ENCODE data around the gene ZNF365.
"Not testable (repeated sequence)": the region's sequence is repeated elsewhere in the genome, so short reads cannot be mapped to it uniquely, and the experiment has no call there.

The ZNF365 gene

DNA sequence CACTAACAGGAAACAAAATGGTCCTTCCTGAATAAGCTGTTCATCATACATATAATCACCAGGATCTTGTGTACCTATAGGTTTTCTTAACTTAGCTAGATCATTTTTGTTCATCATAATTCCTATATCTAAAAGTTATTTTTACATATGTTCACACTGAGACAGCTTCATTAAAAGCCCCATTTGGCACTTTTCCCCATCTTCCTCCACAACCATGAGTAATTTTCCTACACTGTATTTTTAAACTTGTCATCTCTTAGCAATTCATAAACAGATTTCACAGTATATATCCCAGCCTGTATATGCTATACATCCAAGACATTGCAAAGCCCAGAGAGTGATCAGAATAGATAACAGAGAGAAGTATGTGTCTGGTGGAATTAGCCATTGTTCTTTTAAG, 28.3 kb downstream of the ZNF365 start:
- no peak for DNase-seq
- no peaks in the 10 kb centered on the region for H3K27me3 ChIP-seq (ENCODE audit: insufficient read depth, low read length, poor library complexity)
- H3K79me2 ChIP-seq (ENCODE audit: insufficient read depth, low read length) = no peaks in the 10 kb centered on the region
- H3K9ac ChIP-seq (ENCODE audit: low read depth, low read length) = no peak overlapping the region
- H3K36me3 ChIP-seq (ENCODE audit: insufficient read depth, low read length) = no peaks in the 10 kb centered on the region
- H4K20me1 ChIP-seq (ENCODE audit: insufficient read depth, low read length) = no peaks in the 10 kb centered on the region
- no peak for ATAC-seq (ENCODE audit: insufficient read depth, low read depth)
- H3K9me3 ChIP-seq (ENCODE audit: insufficient read depth, low read length, severe bottlenecking) = peaks cover 1% of the 10 kb centered on the region
- no peak overlapping the region for H3K4me2 ChIP-seq (ENCODE audit: insufficient read depth, low read length)
- TF ChIP-seq CTCF (IDR thresholded peaks at IDR 0.05; ENCODE audit: borderline replicate concordance, extremely low read depth, low read length, poor library complexity, severe bottlenecking) = no peak
- H3K27ac ChIP-seq (ENCODE audit: low read length) = no peak overlapping the region
- no peaks in the 10 kb centered on the region for H3K4me1 ChIP-seq (ENCODE audit: insufficient read depth, low read length)
- no peak overlapping the region for H2AFZ ChIP-seq (ENCODE audit: low read depth, low read length)
- H3K4me3 ChIP-seq (ENCODE audit: low read depth in 1 of 2, low read length in 2 of 2) = no peak overlapping the region

DNA sequence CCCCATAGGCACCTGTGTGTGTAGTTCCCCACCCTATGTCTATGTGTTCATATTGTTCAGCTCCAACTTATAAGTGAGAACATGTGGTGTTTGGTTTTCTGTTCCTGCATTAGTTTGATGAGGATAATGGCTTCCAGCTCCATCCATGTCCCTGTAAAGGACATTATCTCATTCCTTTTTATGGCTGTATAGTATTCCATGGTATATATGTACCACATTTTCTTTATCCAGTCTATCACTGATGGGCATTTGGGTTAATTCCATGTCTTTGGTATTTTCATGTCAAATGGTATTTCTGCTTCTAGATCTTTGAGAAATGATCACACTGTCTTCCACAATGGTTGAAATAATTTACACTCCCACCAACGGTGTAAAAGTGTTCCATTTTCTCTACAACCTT, 36.4 kb downstream of the ZNF365 start:
- not testable (repeated sequence) for H3K79me2 ChIP-seq (ENCODE audit: insufficient read depth, low read length); H4K20me1 ChIP-seq (ENCODE audit: insufficient read depth, low read length); H2AFZ ChIP-seq (ENCODE audit: low read depth, low read length); H3K4me2 ChIP-seq (ENCODE audit: insufficient read depth, low read length); DNase-seq; H3K4me1 ChIP-seq (ENCODE audit: insufficient read depth, low read length); H3K27ac ChIP-seq (ENCODE audit: low read length); H3K4me3 ChIP-seq (ENCODE audit: low read depth in 1 of 2, low read length in 2 of 2); ATAC-seq (ENCODE audit: insufficient read depth, low read depth); H3K9ac ChIP-seq (ENCODE audit: low read depth, low read length); H3K36me3 ChIP-seq (ENCODE audit: insufficient read depth, low read length); H3K27me3 ChIP-seq (ENCODE audit: insufficient read depth, low read length, poor library complexity); H3K9me3 ChIP-seq (ENCODE audit: insufficient read depth, low read length, severe bottlenecking)

- not testable (repeated sequence) for H3K4me3 ChIP-seq (ENCODE audit: low read depth in 1 of 2, low read length in 2 of 2); H3K27me3 ChIP-seq (ENCODE audit: insufficient read depth, low read length, poor library complexity); H3K9ac ChIP-seq (ENCODE audit: low read depth, low read length); H4K20me1 ChIP-seq (ENCODE audit: insufficient read depth, low read length); ATAC-seq (ENCODE audit: insufficient read depth, low read depth); H3K4me1 ChIP-seq (ENCODE audit: insufficient read depth, low read length); H2AFZ ChIP-seq (ENCODE audit: low read depth, low read length); H3K27ac ChIP-seq (ENCODE audit: low read length); H3K36me3 ChIP-seq (ENCODE audit: insufficient read depth, low read length); H3K9me3 ChIP-seq (ENCODE audit: insufficient read depth, low read length, severe bottlenecking); DNase-seq; H3K4me2 ChIP-seq (ENCODE audit: insufficient read depth, low read length); H3K79me2 ChIP-seq (ENCODE audit: insufficient read depth, low read length)
Observed at GRCh38 chr10:62410934-62411333, 36.8 kb downstream of the ZNF365 start.

DNA sequence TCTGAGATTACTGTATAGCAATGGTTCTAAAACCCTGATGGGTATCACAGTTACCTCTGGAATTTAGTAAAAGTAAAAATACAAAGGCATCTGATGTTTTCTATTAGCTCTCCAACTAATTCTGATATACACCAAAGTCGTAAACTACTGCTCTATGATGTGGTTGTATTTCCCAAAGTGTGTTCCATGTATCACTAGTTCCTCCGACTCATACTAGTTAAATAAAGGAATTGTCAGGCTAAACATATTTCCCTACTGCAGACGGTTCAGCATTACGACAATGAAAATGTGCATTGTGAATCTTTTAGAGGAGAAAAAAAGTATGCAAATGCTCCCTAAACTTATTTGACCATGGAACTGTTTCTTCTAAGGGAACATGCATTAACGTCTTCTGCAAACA, 38.9 kb downstream of the ZNF365 start:
- Histone ChIP-seq H3K4me2 (ENCODE audit: insufficient read depth, low read length) (no peak overlapping the region), H3K9ac (ENCODE audit: low read depth, low read length) (no peak overlapping the region)
- ATAC-seq (ENCODE audit: insufficient read depth, low read depth) = no peak

More for the DNA sequence above, 38.9 kb downstream of the ZNF365 start:
- Histone ChIP-seq H3K79me2 (ENCODE audit: insufficient read depth, low read length) (no peaks in the 10 kb centered on the region), H3K4me1 (ENCODE audit: insufficient read depth, low read length) (no peaks in the 10 kb centered on the region), H2AFZ (ENCODE audit: low read depth, low read length) (no peak overlapping the region), H3K27me3 (ENCODE audit: insufficient read depth, low read length, poor library complexity) (no peaks in the 10 kb centered on the region), H3K4me3 (ENCODE audit: low read depth in 1 of 2, low read length in 2 of 2) (no peak overlapping the region), H4K20me1 (ENCODE audit: insufficient read depth, low read length) (no peaks in the 10 kb centered on the region), H3K9me3 (ENCODE audit: insufficient read depth, low read length, severe bottlenecking) (no peaks in the 10 kb centered on the region), H3K27ac (ENCODE audit: low read length) (no peak overlapping the region), H3K36me3 (ENCODE audit: insufficient read depth, low read length) (no peaks in the 10 kb centered on the region)
- TF ChIP-seq CTCF (IDR thresholded peaks at IDR 0.05; ENCODE audit: borderline replicate concordance, extremely low read depth, low read length, poor library complexity, severe bottlenecking) (no peak), EZH2 (IDR thresholded peaks at IDR 0.05; ENCODE audit: borderline replicate concordance, low read depth, low read length, severe bottlenecking) (no peak)
- DNase-seq = no peak

Data from DND-41 (cell line).